ENCODE data around the gene SCAF8.
"Not testable (repeated sequence)": the region's sequence is repeated elsewhere in the genome, so short reads cannot be mapped to it uniquely, and the experiment has no call there.

SCAF8 gene

GRCh38 chr6:154737424-154737823 lies 4.2 kb downstream of the SCAF8 start:
- no peak for DNase-seq

GRCh38 chr6:154738551-154738961 lies 5.3 kb downstream of the SCAF8 start:
- DNase-seq: no peak

GRCh38 chr6:154740658-154741057 lies 7.4 kb downstream of the SCAF8 start:
- DNase-seq: no peak

GRCh38 chr6:154742891-154743290 lies 9.7 kb downstream of the SCAF8 start:
- DNase-seq: no peak

GRCh38 chr6:154744029-154744745 lies 11.0 kb downstream of the SCAF8 start:
- DNase-seq: not testable (repeated sequence)

GRCh38 chr6:154745243-154745642 lies 12.0 kb downstream of the SCAF8 start:
- no peak for DNase-seq

GRCh38 chr6:154749341-154749740 lies 16.1 kb downstream of the SCAF8 start:
- no peak for DNase-seq

GRCh38 chr6:154751011-154751800 lies 18.0 kb downstream of the SCAF8 start:
- no peak for DNase-seq

- no peak for DNase-seq
Observed at GRCh38 chr6:154752022-154752421, 18.8 kb downstream of the SCAF8 start.

- DNase-seq: no peak
Observed at GRCh38 chr6:154754152-154754551, 20.9 kb downstream of the SCAF8 start.

GRCh38 chr6:154757352-154758050 lies 24.3 kb downstream of the SCAF8 start:
- no peak for DNase-seq

GRCh38 chr6:154758125-154758524 lies 24.9 kb downstream of the SCAF8 start:
- no peak for DNase-seq

GRCh38 chr6:154763650-154764049 lies 30.4 kb downstream of the SCAF8 start:
- DNase-seq: no peak

GRCh38 chr6:154765273-154765672 lies 32.1 kb downstream of the SCAF8 start:
- DNase-seq: no peak

GRCh38 chr6:154766288-154766687 lies 33.1 kb downstream of the SCAF8 start:
- no peak for DNase-seq

GRCh38 chr6:154767003-154767723 lies 33.9 kb downstream of the SCAF8 start:
- no peak for DNase-seq

- DNase-seq: no peak
Observed at GRCh38 chr6:154768280-154768679, 35.1 kb downstream of the SCAF8 start.

- no peak for DNase-seq
Observed at GRCh38 chr6:154773610-154774089, 40.4 kb downstream of the SCAF8 start.

GRCh38 chr6:154779157-154779556 lies 45.9 kb downstream of the SCAF8 start:
- DNase-seq: not testable (repeated sequence)

- DNase-seq: no peak
Observed at GRCh38 chr6:154782193-154782592, 49.0 kb downstream of the SCAF8 start.

GRCh38 chr6:154783229-154783628 lies 50.0 kb downstream of the SCAF8 start:
- DNase-seq: no peak

- no peak for DNase-seq
Observed at GRCh38 chr6:154785075-154785474, 51.9 kb downstream of the SCAF8 start.

All from activated gamma-delta T cell treated with Interleukin-2 at 50 U/mL for 16 hours (primary cell).